ENCODE data around the gene BMPER.

BMPER gene

GRCh38 chr7:34117573-34117972 lies 212.2 kb downstream of the BMPER start:
- H3K4me1 ChIP-seq, result peaks cover 3% of the 10 kb centered on the region; the same call in 1 of the 2 replicates
- no peaks in the 10 kb centered on the region for H3K27me3 ChIP-seq
- no peak overlapping the region for H3K9ac ChIP-seq
- H3K36me3 ChIP-seq, result no peaks in the 10 kb centered on the region
- no peak overlapping the region for H3K4me3 ChIP-seq
- H3K9me3 ChIP-seq, result peaks cover 12% of the 10 kb centered on the region; the same call in 1 of the 2 replicates
- H4K20me1 ChIP-seq, result no peaks in the 10 kb centered on the region
- no peak for TF ChIP-seq Cebpa-rat (IDR thresholded peaks at IDR 0.05)
- H3K4me2 ChIP-seq, result no peak overlapping the region
- H3K27ac ChIP-seq, result no peak overlapping the region

GRCh38 chr7:34121366-34121765 lies 216.0 kb downstream of the BMPER start:
- H3K4me2 ChIP-seq, result no peak overlapping the region
- H3K36me3 ChIP-seq, result no peaks in the 10 kb centered on the region
- TF ChIP-seq Cebpa-rat (IDR thresholded peaks at IDR 0.05), result no peak
- no peaks in the 10 kb centered on the region for H3K27me3 ChIP-seq
- H3K9me3 ChIP-seq, result peaks cover 14% of the 10 kb centered on the region; the same call in 1 of the 2 replicates
- H3K4me1 ChIP-seq, result peaks cover 3% of the 10 kb centered on the region; the same call in 1 of the 2 replicates
- H3K27ac ChIP-seq, result no peak overlapping the region
- H3K4me3 ChIP-seq, result no peak overlapping the region
- H3K9ac ChIP-seq, result no peak overlapping the region
- no peaks in the 10 kb centered on the region for H4K20me1 ChIP-seq

GRCh38 chr7:34123316-34123715 lies 218.0 kb downstream of the BMPER start:
- Histone ChIP-seq H3K27ac (no peak overlapping the region), H3K36me3 (no peaks in the 10 kb centered on the region), H4K20me1 (no peaks in the 10 kb centered on the region), H3K4me3 (no peak overlapping the region), H3K4me2 (no peak overlapping the region), H3K4me1 (peaks cover 3% of the 10 kb centered on the region; the same call in 1 of the 2 replicates), H3K27me3 (no peaks in the 10 kb centered on the region), H3K9me3 (peaks cover 14% of the 10 kb centered on the region; the same call in 1 of the 2 replicates), H3K9ac (no peak overlapping the region)
- TF ChIP-seq Cebpa-rat (IDR thresholded peaks at IDR 0.05), result no peak

- Histone ChIP-seq H3K4me3 (no peak overlapping the region), H3K36me3 (no peaks in the 10 kb centered on the region), H4K20me1 (no peaks in the 10 kb centered on the region), H3K4me1 (peaks cover 12% of the 10 kb centered on the region), H3K4me2 (no peak overlapping the region), H3K27ac (no peak overlapping the region), H3K9ac (no peak overlapping the region), H3K9me3 (peaks cover 14% of the 10 kb centered on the region; the same call in 1 of the 2 replicates), H3K27me3 (no peaks in the 10 kb centered on the region)
- no peak for TF ChIP-seq Cebpa-rat (IDR thresholded peaks at IDR 0.05)
Observed at GRCh38 chr7:34124765-34125164, 219.4 kb downstream of the BMPER start.

- Histone ChIP-seq H3K27ac (no peak overlapping the region), H3K9ac (no peak overlapping the region), H3K27me3 (no peaks in the 10 kb centered on the region), H3K36me3 (no peaks in the 10 kb centered on the region), H3K4me1 (peaks cover 12% of the 10 kb centered on the region), H3K9me3 (peaks cover 14% of the 10 kb centered on the region; the same call in 1 of the 2 replicates), H3K4me3 (no peak overlapping the region), H3K4me2 (peak overlapping the region; percentile 54), H4K20me1 (no peaks in the 10 kb centered on the region)
- TF ChIP-seq Cebpa-rat (IDR thresholded peaks at IDR 0.05), result no peak
Observed at GRCh38 chr7:34128762-34129161, 223.4 kb downstream of the BMPER start.

- Histone ChIP-seq H3K27ac (no peak overlapping the region), H3K4me3 (no peak overlapping the region), H3K4me1 (peaks cover 12% of the 10 kb centered on the region), H3K4me2 (no peak overlapping the region), H3K9ac (no peak overlapping the region), H3K27me3 (no peaks in the 10 kb centered on the region), H4K20me1 (no peaks in the 10 kb centered on the region), H3K36me3 (no peaks in the 10 kb centered on the region), H3K9me3 (peaks cover 5% of the 10 kb centered on the region; the same call in 1 of the 2 replicates)
- TF ChIP-seq Cebpa-rat (IDR thresholded peaks at IDR 0.05), result no peak
Observed at GRCh38 chr7:34130558-34131295, 225.4 kb downstream of the BMPER start.

- H3K27ac ChIP-seq, result no peak overlapping the region
- H3K27me3 ChIP-seq, result no peaks in the 10 kb centered on the region
- peaks cover 12% of the 10 kb centered on the region for H3K4me1 ChIP-seq
- H3K9ac ChIP-seq, result no peak overlapping the region
- TF ChIP-seq Cebpa-rat (IDR thresholded peaks at IDR 0.05), result no peak
- no peaks in the 10 kb centered on the region for H3K36me3 ChIP-seq
- H3K4me3 ChIP-seq, result no peak overlapping the region
- H4K20me1 ChIP-seq, result no peaks in the 10 kb centered on the region
- H3K4me2 ChIP-seq, result no peak overlapping the region
- H3K9me3 ChIP-seq, result no peaks in the 10 kb centered on the region
Observed at GRCh38 chr7:34131371-34131770, 226.0 kb downstream of the BMPER start.

GRCh38 chr7:34133356-34133982 lies 228.1 kb downstream of the BMPER start:
- no peaks in the 10 kb centered on the region for H3K9me3 ChIP-seq
- H3K36me3 ChIP-seq, result no peaks in the 10 kb centered on the region
- no peak overlapping the region for H3K9ac ChIP-seq
- H3K4me2 ChIP-seq, result no peak overlapping the region
- no peaks in the 10 kb centered on the region for H4K20me1 ChIP-seq
- no peaks in the 10 kb centered on the region for H3K27me3 ChIP-seq
- H3K27ac ChIP-seq, result no peak overlapping the region
- TF ChIP-seq Cebpa-rat (IDR thresholded peaks at IDR 0.05), result no peak
- H3K4me1 ChIP-seq, result peaks cover 12% of the 10 kb centered on the region
- H3K4me3 ChIP-seq, result no peak overlapping the region

- Histone ChIP-seq H3K36me3 (no peaks in the 10 kb centered on the region), H3K4me1 (peaks cover 6% of the 10 kb centered on the region), H3K27ac (no peak overlapping the region), H3K9ac (no peak overlapping the region), H3K4me2 (no peak overlapping the region), H3K4me3 (no peak overlapping the region), H3K9me3 (no peaks in the 10 kb centered on the region), H3K27me3 (no peaks in the 10 kb centered on the region), H4K20me1 (no peaks in the 10 kb centered on the region)
- no peak for TF ChIP-seq Cebpa-rat (IDR thresholded peaks at IDR 0.05)
Observed at GRCh38 chr7:34133983-34134782, 228.8 kb downstream of the BMPER start.
